ENCODE measurements around the gene FEV.
A peak's percentile ranks its signal among the peaks of the same experiment; 100 is the strongest.

The FEV gene

GRCh38 chr2:218993345-218994315 lies 8.6 kb upstream of the FEV start, which contains the start of gene CRYBA2:
Gene CRYBA2, minus strand, starts transcription at chr2:218993422. Its CDS starts 246 bp downstream, at chr2:218993176.
- no peak for DNase-seq (ENCODE audit: low read depth, low spot score)

GRCh38 chr2:218992703-218993344 lies 7.8 kb upstream of the FEV start:
- DNase-seq (ENCODE audit: low read depth, low spot score): no peak

GRCh38 chr2:218992196-218992595 lies 7.2 kb upstream of the FEV start:
- no peak for DNase-seq (ENCODE audit: low read depth, low spot score)

GRCh38 chr2:218991674-218992168 lies 6.7 kb upstream of the FEV start:
- no peak for DNase-seq (ENCODE audit: low read depth, low spot score)

- no peak for DNase-seq (ENCODE audit: low read depth, low spot score)
These were observed 5.6 kb upstream of the FEV start for GRCh38 chr2:218990612-218991011.

- no peak for DNase-seq (ENCODE audit: low read depth, low spot score)
These were observed 5.1 kb upstream of the FEV start for GRCh38 chr2:218990052-218990451.

- DNase-seq (ENCODE audit: low read depth, low spot score): no peak
These were observed 3.7 kb upstream of the FEV start for GRCh38 chr2:218988650-218989049.

- no peak for DNase-seq (ENCODE audit: low read depth, low spot score)
These were observed 3.2 kb upstream of the FEV start for GRCh38 chr2:218988164-218988563.

GRCh38 chr2:218986148-218986761 lies 1.3 kb upstream of the FEV start:
- no peak for DNase-seq (ENCODE audit: low read depth, low spot score)

GRCh38 chr2:218985325-218986091 lies 524 bp upstream of the FEV start:
- peak; percentile 81 for DNase-seq (ENCODE audit: low read depth, low spot score)

- DNase-seq (ENCODE audit: low read depth, low spot score): no peak
These were observed 554 bp downstream of the FEV start for GRCh38 chr2:218984239-218985020.

GRCh38 chr2:218983934-218984238 lies 1.1 kb downstream of the FEV start:
- DNase-seq (ENCODE audit: low read depth, low spot score): no peak

GRCh38 chr2:218983263-218983933 lies 1.6 kb downstream of the FEV start:
- no peak for DNase-seq (ENCODE audit: low read depth, low spot score)

GRCh38 chr2:218982586-218983262 lies 2.3 kb downstream of the FEV start:
- DNase-seq (ENCODE audit: low read depth, low spot score): no peak

- no peak for DNase-seq (ENCODE audit: low read depth, low spot score)
These were observed 3.0 kb downstream of the FEV start for GRCh38 chr2:218981881-218982585.

- no peak for DNase-seq (ENCODE audit: low read depth, low spot score)
These were observed 3.5 kb downstream of the FEV start for GRCh38 chr2:218981390-218981880.

GRCh38 chr2:218980735-218981389 lies 4.1 kb downstream of the FEV start:
- DNase-seq (ENCODE audit: low read depth, low spot score): no peak
